Body of pancreas (tissue), 4 donors: ENCODE measurements around the gene SPSB1. TPM values are rescaled to one million over a fixed set of nuclear protein-coding genes. Genes with fewer than 3 reads are reported as not detected.
A peak's percentile ranks its signal among the peaks of the same experiment; 100 is the strongest.

ENCODE experiments used
- ATAC-seq: fragments of 150-250 bp; one replicate; pipeline ENCODE4 v1.9.1; 2016
- DNase-seq, 4 donors: peaks; one replicate each; pipeline ENCODE4 v3.0.0-alpha.2; 2019
- H3K27ac ChIP-seq, 4 donors: fragments of 200-600 bp; sonication (generic); 1 replicate in 3 of 4; 2 replicates in 1 of 4; pipeline versions ENCODE4 v1.5.1 to v1.6.1; 2016 to 2019; ENCODE audit warnings: mild to moderate bottlenecking in 1 of 4, mixed read lengths in 1 of 4, moderate library complexity in 1 of 4
- H3K27me3 ChIP-seq, 2 donors: fragments of 200-600 bp; sonication (generic); one replicate each; pipeline ENCODE4 v1.6.0; 2016; ENCODE audit warnings: mild to moderate bottlenecking in 1 of 2
- H3K36me3 ChIP-seq, 2 donors: fragments of 200-600 bp; sonication (generic); replicated peaks in 1 of 2; 2 replicates each; pipeline ENCODE4 v1.5.1; 2016; ENCODE audit warnings: low read depth in 2 of 2; ENCODE audit not compliant: insufficient read depth in 1 of 2
- H3K4me1 ChIP-seq: fragments of 200-600 bp; sonication (generic); one replicate; pipeline ENCODE4 v1.6.0; 2016
- H3K4me3 ChIP-seq, 2 donors: fragments of 200-600 bp; sonication (generic); 1 replicate in 1 of 2; 2 replicates in 1 of 2; pipeline ENCODE4 v1.5.1; 2016 to 2019
- H3K9me3 ChIP-seq, 3 donors: fragments of 200-600 bp; sonication (generic); 1 replicate in 2 of 3; 2 replicates in 1 of 3; pipeline ENCODE4 v1.5.1; 2016
- POLR2A ChIP-seq, 3 donors: fragments of 450-650 bp; IDR thresholded peaks; one replicate each; pipeline ENCODE4 v1.6.1; 2016; ENCODE audit warnings: antibody characterized with exemption in 3 of 3, mild to moderate bottlenecking in 2 of 3
- WGBS, 2 donors: methylation state at CpG; one replicate each; pipeline ENCODE4 v1.1.5; 2017; 5-methylcytosine and 5-hydroxymethylcytosine counted together
- intact Hi-C: fragments of 100-400 bp; cut with DNase I; formaldehyde crosslinking; loops from one replicate; pipeline ENCODE4 v1.15.1; 2023
- total RNA-seq, 2 donors: library from RNA; depleted of rRNA; stranded (reverse); fragments of >200 nt; gene quantifications; one replicate each; pipeline ENCODE4 v1.1.0, GENCODE V29; 2016
- TF ChIP-seq, protein P1 (sequence below), 7 experiments: fragments of 450-650 bp in 4 of 7; fragments of 200-600 bp in 3 of 7; sonication (generic) in 3 of 7; IDR thresholded peaks; one replicate each; pipeline ENCODE4 v1.5.1; 2016 to 2019; ENCODE audit warnings: antibody characterized with exemption in 7 of 7

The SPSB1 gene
- total RNA-seq, 2 donors from 2014 or later = 14.5 to 16.5 TPM

DNA sequence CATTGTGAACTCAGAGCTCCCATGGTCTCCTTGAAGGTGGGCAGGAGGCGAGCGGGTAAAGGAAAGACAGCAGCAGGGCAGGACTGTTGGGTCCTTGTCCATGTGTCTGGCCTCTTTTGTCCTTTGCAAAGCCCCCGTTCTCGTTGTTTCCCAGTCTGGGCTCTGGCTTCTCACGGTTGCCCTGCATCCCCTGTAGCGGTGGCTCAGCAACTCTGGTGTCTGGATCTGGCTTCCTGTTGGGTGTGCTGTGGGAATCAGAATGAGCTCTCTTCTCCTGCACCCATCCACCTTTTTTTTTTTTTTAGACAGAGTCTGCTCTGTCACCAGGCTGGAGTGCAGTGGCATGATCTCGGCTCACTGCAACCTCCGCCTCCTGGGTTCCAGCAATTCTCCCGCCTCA lies 47.0 kb upstream of the SPSB1 start:
- WGBS, 2 donors = 92 to 99% methylated on average over 9 of the region's 9 CpGs
- ATAC-seq (no peak), DNase-seq (no peak)
- intact Hi-C loops = no loop called here
- H3K4me3 ChIP-seq = no peak overlapping the region
- H3K4me1 ChIP-seq = peaks cover 88% of the 10 kb centered on the region
- no peaks in the 10 kb centered on the region for H3K9me3 ChIP-seq
- H3K36me3 ChIP-seq = no peaks in the 10 kb centered on the region
- no peaks in the 10 kb centered on the region for H3K27me3 ChIP-seq
- no peak overlapping the region for H3K27ac ChIP-seq
- no peak for TF ChIP-seq POLR2A (IDR thresholded peaks at IDR 0.05)
- TF ChIP-seq, protein P1, sequence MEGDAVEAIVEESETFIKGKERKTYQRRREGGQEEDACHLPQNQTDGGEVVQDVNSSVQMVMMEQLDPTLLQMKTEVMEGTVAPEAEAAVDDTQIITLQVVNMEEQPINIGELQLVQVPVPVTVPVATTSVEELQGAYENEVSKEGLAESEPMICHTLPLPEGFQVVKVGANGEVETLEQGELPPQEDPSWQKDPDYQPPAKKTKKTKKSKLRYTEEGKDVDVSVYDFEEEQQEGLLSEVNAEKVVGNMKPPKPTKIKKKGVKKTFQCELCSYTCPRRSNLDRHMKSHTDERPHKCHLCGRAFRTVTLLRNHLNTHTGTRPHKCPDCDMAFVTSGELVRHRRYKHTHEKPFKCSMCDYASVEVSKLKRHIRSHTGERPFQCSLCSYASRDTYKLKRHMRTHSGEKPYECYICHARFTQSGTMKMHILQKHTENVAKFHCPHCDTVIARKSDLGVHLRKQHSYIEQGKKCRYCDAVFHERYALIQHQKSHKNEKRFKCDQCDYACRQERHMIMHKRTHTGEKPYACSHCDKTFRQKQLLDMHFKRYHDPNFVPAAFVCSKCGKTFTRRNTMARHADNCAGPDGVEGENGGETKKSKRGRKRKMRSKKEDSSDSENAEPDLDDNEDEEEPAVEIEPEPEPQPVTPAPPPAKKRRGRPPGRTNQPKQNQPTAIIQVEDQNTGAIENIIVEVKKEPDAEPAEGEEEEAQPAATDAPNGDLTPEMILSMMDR (IDR thresholded peaks at IDR 0.05) = no peak

DNA sequence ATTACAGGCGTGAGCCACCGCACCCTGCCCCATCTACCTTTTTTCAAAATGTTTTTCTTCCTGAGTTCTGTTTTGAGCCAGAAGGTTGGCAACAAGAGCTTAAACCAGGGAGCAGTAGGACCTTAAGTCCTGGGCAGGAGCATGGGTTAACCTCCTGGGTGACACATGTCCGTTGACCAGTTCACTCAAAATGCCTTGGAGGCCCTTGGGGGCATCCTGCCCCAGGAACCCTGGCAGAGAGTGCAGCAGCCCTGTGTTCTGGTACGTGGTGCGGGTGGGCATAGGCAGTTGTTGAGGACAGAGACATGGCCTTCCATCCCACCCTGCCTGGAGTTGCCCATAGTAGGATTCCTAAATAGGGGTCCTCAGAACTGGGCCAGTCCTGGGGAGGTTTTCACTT lies 46.5 kb upstream of the SPSB1 start:
- TF ChIP-seq POLR2A (IDR thresholded peaks at IDR 0.05) = no peak
- TF ChIP-seq, protein P1 (IDR thresholded peaks at IDR 0.05) = no peak
- no peaks in the 10 kb centered on the region for H3K9me3 ChIP-seq
- no peak overlapping the region for H3K4me3 ChIP-seq
- no peaks in the 10 kb centered on the region for H3K36me3 ChIP-seq
- DNase-seq (no peak), ATAC-seq (no peak)
- intact Hi-C loops = no loop called here
- H3K27me3 ChIP-seq = no peaks in the 10 kb centered on the region
- H3K4me1 ChIP-seq = peaks cover 88% of the 10 kb centered on the region
- 91 to 98% methylated on average over 3 to 5 of the region's 5 CpGs for WGBS, 2 donors
- H3K27ac ChIP-seq = no peak overlapping the region

DNA sequence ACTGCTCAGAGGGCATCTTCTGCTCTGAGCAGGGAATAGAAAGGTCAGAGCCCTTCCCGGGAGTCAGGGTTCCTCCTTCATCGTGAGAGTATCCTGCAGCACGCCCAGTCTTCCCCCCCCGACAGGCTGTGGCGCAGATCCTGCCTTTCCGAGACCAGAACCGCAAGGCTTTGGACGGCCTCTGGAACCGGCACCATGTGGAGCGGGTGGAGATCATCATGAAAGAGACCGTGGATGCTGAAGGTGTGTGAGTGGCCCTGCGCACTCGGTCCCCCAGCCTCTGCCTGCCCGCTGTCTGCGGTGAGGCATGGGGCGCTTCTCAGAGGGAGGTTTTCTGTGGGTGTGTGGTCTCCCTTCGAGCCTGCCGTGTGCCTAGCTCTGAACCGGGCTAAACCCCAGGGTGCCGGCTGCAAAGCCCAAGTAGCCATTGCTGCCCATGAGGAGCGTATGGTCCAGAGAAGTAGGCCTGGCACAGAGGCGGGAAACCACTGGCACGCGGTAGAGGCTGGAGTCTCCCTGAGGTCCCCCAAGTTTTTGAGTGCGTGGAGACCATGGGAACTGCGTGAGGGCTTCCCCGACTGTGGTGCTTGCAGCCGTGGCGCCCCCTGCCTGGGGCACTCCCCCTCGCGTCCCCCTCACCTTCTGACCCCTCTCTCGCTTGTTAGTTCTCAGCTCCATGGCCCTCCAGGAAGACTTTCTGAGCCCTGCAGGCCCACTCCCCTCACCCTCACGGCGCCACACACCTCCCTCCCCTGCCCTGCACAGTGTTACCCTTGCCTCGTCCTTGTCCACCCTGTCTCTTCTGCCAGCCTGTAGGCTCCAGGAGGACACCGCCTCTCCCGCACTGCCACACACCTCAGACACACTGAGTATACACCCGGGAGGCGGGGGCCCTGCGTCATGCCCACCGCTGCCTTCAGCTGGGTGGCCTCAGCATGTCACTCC lies 45.6 kb upstream of the SPSB1 start:
- 92% methylated on average over 21 to 39 of the region's 41 CpGs for WGBS, 2 donors
- TF ChIP-seq POLR2A (IDR thresholded peaks at IDR 0.05) = no peak
- TF ChIP-seq, protein P1 (IDR thresholded peaks at IDR 0.05) = no peak
- Histone ChIP-seq H3K27ac (no peak overlapping the region), H3K27me3 (no peaks in the 10 kb centered on the region), H3K36me3 (no peaks in the 10 kb centered on the region), H3K4me1 (peaks cover 83% of the 10 kb centered on the region), H3K4me3 (no peak overlapping the region), H3K9me3 (no peaks in the 10 kb centered on the region)
- DNase-seq (peak in 1 of 4 donors; percentile 3), ATAC-seq (no peak)
- intact Hi-C loops = no loop called here

DNA sequence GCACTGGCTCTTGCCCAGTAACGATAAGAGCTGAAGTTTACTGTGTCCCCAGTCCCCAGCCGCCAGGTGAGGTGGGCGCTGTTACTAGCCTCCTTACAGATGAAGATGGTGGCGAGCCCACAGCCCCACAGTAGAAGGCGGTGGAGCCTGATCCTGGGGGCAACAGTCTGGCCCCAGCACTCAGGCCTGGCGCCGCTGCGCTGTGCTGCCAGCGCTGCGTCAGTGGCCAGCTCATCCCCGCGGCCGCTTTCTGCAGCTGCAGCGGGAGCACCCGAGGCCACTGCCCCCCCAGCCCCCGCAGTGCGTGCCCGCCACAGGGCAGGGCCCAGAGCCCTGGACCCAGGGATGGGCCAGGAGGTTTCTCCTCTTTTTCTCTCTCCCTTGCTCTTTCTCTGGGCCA lies 44.8 kb upstream of the SPSB1 start:
- peak overlapping the region in 2 of 4 donors; percentile 72 to 80 for H3K27ac ChIP-seq
- intact Hi-C loops = no loop called here
- TF ChIP-seq, protein P1 (IDR thresholded peaks at IDR 0.05) = no peak
- TF ChIP-seq POLR2A (IDR thresholded peaks at IDR 0.05) = no peak
- no peak overlapping the region for H3K4me3 ChIP-seq
- H3K36me3 ChIP-seq = no peaks in the 10 kb centered on the region
- WGBS, 2 donors = 90 to 94% methylated on average over 14 to 18 of the region's 18 CpGs
- H3K9me3 ChIP-seq = no peaks in the 10 kb centered on the region
- peaks cover 76% of the 10 kb centered on the region for H3K4me1 ChIP-seq
- ATAC-seq (no peak), DNase-seq (peak in 1 of 4 donors; percentile 3)
- H3K27me3 ChIP-seq = no peaks in the 10 kb centered on the region
